ENCODE measurements around the gene CELF5.
A peak's percentile ranks its signal among the peaks of the same experiment; 100 is the strongest.
"Not testable (repeated sequence)": the region's sequence is repeated elsewhere in the genome, so short reads cannot be mapped to it uniquely, and the experiment has no call there.

Gene CELF5

DNA sequence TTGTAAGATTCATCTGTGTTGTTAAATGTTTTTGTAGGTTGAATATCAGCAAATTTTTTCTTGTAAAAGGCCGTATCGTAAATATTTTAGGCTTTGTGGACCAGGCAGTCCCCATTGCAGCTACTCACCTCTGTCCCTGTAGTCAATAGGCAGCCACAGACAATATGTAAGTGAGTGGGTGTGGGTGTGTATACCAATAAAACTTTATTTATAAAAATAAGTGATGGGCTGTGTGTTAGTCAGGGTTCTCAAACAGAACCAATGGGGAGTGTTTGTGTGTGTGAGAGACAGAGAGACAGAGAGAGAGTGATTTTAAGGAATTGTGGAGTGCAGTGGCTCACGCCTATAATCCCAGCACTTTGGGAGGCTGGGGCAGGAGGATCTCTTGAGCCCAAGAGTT is 104.3 kb downstream of the CELF5 start:
- TF ChIP-seq ZFHX2 (tag by site-specific recombination; conservative IDR thresholded peaks at IDR 0.05) (peak; percentile 47), OVOL3 (tag by site-specific recombination; IDR thresholded peaks at IDR 0.05) (no peak)
- Histone ChIP-seq H3K36me3 (ENCODE audit: control insufficient read depth in 2 of 2, insufficient read depth in 1 of 2, low read length in 2 of 2) (no peaks in the 10 kb centered on the region), H3K4me3 (ENCODE audit: low read depth, low read length) (no peak overlapping the region), H3K9me3 (ENCODE audit: control insufficient read depth, insufficient read depth, low read depth, low read length) (no peaks in the 10 kb centered on the region), H3K27ac (ENCODE audit: extremely low read depth, low read depth, low read length) (no peak overlapping the region), H3K4me1 (ENCODE audit: control insufficient read depth, insufficient read depth, low read length) (no peaks in the 10 kb centered on the region)
- ChIA-PET CTCF (interaction anchor here (1.1 to 7.0 kb wide), 6 partner anchors 10 to 156 kb away, joined by 4 to 107 read pairs (median 14); partner anchors contain the start of gene SMIM44), POLR2A (no interaction called here)

DNA sequence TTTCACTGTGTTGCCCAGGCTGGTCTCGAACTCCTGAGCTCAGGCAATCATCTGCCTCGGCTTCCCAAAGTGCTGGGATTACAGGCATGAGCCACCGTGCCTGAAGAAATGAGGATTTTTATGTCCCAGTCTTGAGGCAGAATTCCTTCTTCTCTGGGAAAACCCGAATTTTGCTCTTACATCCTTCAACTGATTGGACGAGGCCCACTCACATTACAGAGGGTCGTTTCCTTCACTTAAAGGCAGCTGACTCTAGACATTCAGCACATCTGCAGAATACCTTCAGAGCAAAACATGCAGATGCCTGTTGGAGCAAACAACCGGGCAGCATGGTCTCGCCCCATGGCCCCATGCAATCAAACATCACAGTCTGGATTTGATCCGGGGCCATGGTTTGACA is 105.6 kb downstream of the CELF5 start:
- POLR2A ChIA-PET = interaction anchor here (1.3 kb wide), 1 partner anchor 99 kb away, joined by 3 read pairs; no protein-coding TSS in a partner anchor
- Histone ChIP-seq H3K36me3 (ENCODE audit: control insufficient read depth in 2 of 2, insufficient read depth in 1 of 2, low read length in 2 of 2) (no peaks in the 10 kb centered on the region), H3K4me1 (ENCODE audit: control insufficient read depth, insufficient read depth, low read length) (no peaks in the 10 kb centered on the region), H3K4me3 (ENCODE audit: low read depth, low read length) (no peak overlapping the region), H3K9me3 (ENCODE audit: control insufficient read depth, insufficient read depth, low read depth, low read length) (no peaks in the 10 kb centered on the region), H3K27ac (ENCODE audit: extremely low read depth, low read depth, low read length) (no peak overlapping the region)
- TF ChIP-seq ZNF10 (tag by site-specific recombination; IDR thresholded peaks at IDR 0.05) = peak; percentile 96
- TF ChIP-seq ZFP37 (tag by site-specific recombination; IDR thresholded peaks at IDR 0.05) = no peak
- CTCF ChIA-PET = interaction anchor here (1.3 to 7.0 kb wide), 4 partner anchors 99 to 155 kb away, joined by 4 to 107 read pairs (median 6); partner anchors contain the start of gene SMIM44

- CTCF ChIA-PET; H3K27ac ChIP-seq (ENCODE audit: extremely low read depth, low read depth, low read length); POLR2A ChIA-PET; H3K36me3 ChIP-seq (ENCODE audit: control insufficient read depth in 2 of 2, insufficient read depth in 1 of 2, low read length in 2 of 2); H3K4me3 ChIP-seq (ENCODE audit: low read depth, low read length); H3K4me1 ChIP-seq (ENCODE audit: control insufficient read depth, insufficient read depth, low read length); H3K9me3 ChIP-seq (ENCODE audit: control insufficient read depth, insufficient read depth, low read depth, low read length): not testable (repeated sequence)
Measured at GRCh38 chr19:3332232-3332631, 107.8 kb downstream of the CELF5 start.

- Histone ChIP-seq H3K36me3 (ENCODE audit: control insufficient read depth in 2 of 2, insufficient read depth in 1 of 2, low read length in 2 of 2) (no peaks in the 10 kb centered on the region), H3K9me3 (ENCODE audit: control insufficient read depth, insufficient read depth, low read depth, low read length) (no peaks in the 10 kb centered on the region), H3K4me3 (ENCODE audit: low read depth, low read length) (no peak overlapping the region), H3K27ac (ENCODE audit: extremely low read depth, low read depth, low read length) (no peak overlapping the region), H3K4me1 (ENCODE audit: control insufficient read depth, insufficient read depth, low read length) (no peaks in the 10 kb centered on the region)
- ChIA-PET CTCF (interaction anchor here (0.6 kb wide), 1 partner anchor 155 kb away, joined by 3 read pairs; no protein-coding TSS in a partner anchor), POLR2A (no interaction called here)
- TF ChIP-seq ZFP37 (tag by site-specific recombination; IDR thresholded peaks at IDR 0.05) (no peak), BCL11A (tag by site-specific recombination; IDR thresholded peaks at IDR 0.05; ENCODE audit: low read depth) (no peak), SETDB1 (IDR thresholded peaks at IDR 0.05; ENCODE audit: insufficient read length, low read length) (no peak), PRDM1 (tag by site-specific recombination; IDR thresholded peaks at IDR 0.05) (peak; percentile 96), ZNF473 (tag by site-specific recombination; IDR thresholded peaks at IDR 0.05) (no peak), ZNF555 (tag by site-specific recombination; conservative IDR thresholded peaks at IDR 0.05) (no peak), ZNF16 (tag by site-specific recombination; IDR thresholded peaks at IDR 0.05; ENCODE audit: low read depth) (no peak), ZNF350 (tag by site-specific recombination; IDR thresholded peaks at IDR 0.05) (no peak), ZNF366 (tag by site-specific recombination; conservative IDR thresholded peaks at IDR 0.05) (peak; percentile 95), KLF8 (tag by site-specific recombination; IDR thresholded peaks at IDR 0.05) (no peak), ZSCAN30 (tag by site-specific recombination; IDR thresholded peaks at IDR 0.05) (no peak), ZNF571 (tag by site-specific recombination; IDR thresholded peaks at IDR 0.05) (no peak), ZNF830 (tag by site-specific recombination; IDR thresholded peaks at IDR 0.05; ENCODE audit: low read depth) (no peak), ZNF121 (tag by site-specific recombination; IDR thresholded peaks at IDR 0.05) (peak; percentile 76), ZNF792 (tag by site-specific recombination; IDR thresholded peaks at IDR 0.05) (no peak), ZNF777 (tag by site-specific recombination; IDR thresholded peaks at IDR 0.05; ENCODE audit: borderline replicate concordance) (no peak), REPIN1 (tag by site-specific recombination; IDR thresholded peaks at IDR 0.05; ENCODE audit: low read depth) (no peak)
- TF ChIP-seq, protein P1, sequence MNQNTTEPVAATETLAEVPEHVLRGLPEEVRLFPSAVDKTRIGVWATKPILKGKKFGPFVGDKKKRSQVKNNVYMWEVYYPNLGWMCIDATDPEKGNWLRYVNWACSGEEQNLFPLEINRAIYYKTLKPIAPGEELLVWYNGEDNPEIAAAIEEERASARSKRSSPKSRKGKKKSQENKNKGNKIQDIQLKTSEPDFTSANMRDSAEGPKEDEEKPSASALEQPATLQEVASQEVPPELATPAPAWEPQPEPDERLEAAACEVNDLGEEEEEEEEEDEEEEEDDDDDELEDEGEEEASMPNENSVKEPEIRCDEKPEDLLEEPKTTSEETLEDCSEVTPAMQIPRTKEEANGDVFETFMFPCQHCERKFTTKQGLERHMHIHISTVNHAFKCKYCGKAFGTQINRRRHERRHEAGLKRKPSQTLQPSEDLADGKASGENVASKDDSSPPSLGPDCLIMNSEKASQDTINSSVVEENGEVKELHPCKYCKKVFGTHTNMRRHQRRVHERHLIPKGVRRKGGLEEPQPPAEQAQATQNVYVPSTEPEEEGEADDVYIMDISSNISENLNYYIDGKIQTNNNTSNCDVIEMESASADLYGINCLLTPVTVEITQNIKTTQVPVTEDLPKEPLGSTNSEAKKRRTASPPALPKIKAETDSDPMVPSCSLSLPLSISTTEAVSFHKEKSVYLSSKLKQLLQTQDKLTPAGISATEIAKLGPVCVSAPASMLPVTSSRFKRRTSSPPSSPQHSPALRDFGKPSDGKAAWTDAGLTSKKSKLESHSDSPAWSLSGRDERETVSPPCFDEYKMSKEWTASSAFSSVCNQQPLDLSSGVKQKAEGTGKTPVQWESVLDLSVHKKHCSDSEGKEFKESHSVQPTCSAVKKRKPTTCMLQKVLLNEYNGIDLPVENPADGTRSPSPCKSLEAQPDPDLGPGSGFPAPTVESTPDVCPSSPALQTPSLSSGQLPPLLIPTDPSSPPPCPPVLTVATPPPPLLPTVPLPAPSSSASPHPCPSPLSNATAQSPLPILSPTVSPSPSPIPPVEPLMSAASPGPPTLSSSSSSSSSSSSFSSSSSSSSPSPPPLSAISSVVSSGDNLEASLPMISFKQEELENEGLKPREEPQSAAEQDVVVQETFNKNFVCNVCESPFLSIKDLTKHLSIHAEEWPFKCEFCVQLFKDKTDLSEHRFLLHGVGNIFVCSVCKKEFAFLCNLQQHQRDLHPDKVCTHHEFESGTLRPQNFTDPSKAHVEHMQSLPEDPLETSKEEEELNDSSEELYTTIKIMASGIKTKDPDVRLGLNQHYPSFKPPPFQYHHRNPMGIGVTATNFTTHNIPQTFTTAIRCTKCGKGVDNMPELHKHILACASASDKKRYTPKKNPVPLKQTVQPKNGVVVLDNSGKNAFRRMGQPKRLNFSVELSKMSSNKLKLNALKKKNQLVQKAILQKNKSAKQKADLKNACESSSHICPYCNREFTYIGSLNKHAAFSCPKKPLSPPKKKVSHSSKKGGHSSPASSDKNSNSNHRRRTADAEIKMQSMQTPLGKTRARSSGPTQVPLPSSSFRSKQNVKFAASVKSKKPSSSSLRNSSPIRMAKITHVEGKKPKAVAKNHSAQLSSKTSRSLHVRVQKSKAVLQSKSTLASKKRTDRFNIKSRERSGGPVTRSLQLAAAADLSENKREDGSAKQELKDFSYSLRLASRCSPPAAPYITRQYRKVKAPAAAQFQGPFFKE (tag by site-specific recombination; IDR thresholded peaks at IDR 0.05; ENCODE audit: borderline replicate concordance) = no peak
- TF ChIP-seq, protein P2, sequence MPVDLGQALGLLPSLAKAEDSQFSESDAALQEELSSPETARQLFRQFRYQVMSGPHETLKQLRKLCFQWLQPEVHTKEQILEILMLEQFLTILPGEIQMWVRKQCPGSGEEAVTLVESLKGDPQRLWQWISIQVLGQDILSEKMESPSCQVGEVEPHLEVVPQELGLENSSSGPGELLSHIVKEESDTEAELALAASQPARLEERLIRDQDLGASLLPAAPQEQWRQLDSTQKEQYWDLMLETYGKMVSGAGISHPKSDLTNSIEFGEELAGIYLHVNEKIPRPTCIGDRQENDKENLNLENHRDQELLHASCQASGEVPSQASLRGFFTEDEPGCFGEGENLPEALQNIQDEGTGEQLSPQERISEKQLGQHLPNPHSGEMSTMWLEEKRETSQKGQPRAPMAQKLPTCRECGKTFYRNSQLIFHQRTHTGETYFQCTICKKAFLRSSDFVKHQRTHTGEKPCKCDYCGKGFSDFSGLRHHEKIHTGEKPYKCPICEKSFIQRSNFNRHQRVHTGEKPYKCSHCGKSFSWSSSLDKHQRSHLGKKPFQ (tag by site-specific recombination; IDR thresholded peaks at IDR 0.05) = 0 out of 2 replicates have a peak, but pooled peaks have one; percentile 49
Measured at GRCh38 chr19:3333020-3333583, 108.6 kb downstream of the CELF5 start.
